ENCODE measurements around the gene ATP6V1F. TPM values are rescaled to one million over a fixed set of nuclear protein-coding genes. Genes with fewer than 3 reads are reported as not detected.

Gene ATP6V1F
- total RNA-seq, 1 experiment from 2014 or later, result 125 TPM

- no peaks in the 10 kb centered on the region for H3K9me3 Mint-ChIP-seq (ENCODE audit: unreplicated experiment)
- CTCF ChIA-PET, result no interaction called here
- intact Hi-C loops (cut with micrococcal nuclease), result no loop called here
- DNase-seq (ENCODE audit: unreplicated experiment), result no peak
- no peak overlapping the region for H3K4me3 Mint-ChIP-seq (ENCODE audit: unreplicated experiment)
- POLR2A ChIA-PET, result no interaction called here
- BruUV-seq (replicated peaks), result no TSS peak
- no peaks in the 10 kb centered on the region for H3K4me1 Mint-ChIP-seq (ENCODE audit: insufficient read depth, unreplicated experiment)
- H3K27me3 Mint-ChIP-seq (ENCODE audit: insufficient read depth, unreplicated experiment), result peaks cover 35% of the 10 kb centered on the region
- no peaks in the 10 kb centered on the region for H3K36me3 Mint-ChIP-seq (ENCODE audit: insufficient read depth, unreplicated experiment)
- H3K27ac Mint-ChIP-seq (ENCODE audit: low read depth, unreplicated experiment), result no peak overlapping the region
- no peak for TF ChIP-seq CTCF (IDR thresholded peaks at IDR 0.05; ENCODE audit: unreplicated experiment)
Observed at GRCh38 chr7:128855559-128855958, 7.1 kb upstream of the ATP6V1F start.

GRCh38 chr7:128856001-128856718, 6.5 kb upstream of the ATP6V1F start:
- CTCF ChIA-PET, result interaction anchor here (0.7 kb wide), 1 partner anchor 20 kb away, joined by 4 read pairs; no protein-coding TSS in a partner anchor
- no peaks in the 10 kb centered on the region for H3K36me3 Mint-ChIP-seq (ENCODE audit: insufficient read depth, unreplicated experiment)

GRCh38 chr7:128858380-128859231, 4.0 kb upstream of the ATP6V1F start:
- Mint-ChIP-seq H3K27me3 (ENCODE audit: insufficient read depth, unreplicated experiment) (peaks cover 24% of the 10 kb centered on the region), H3K4me1 (ENCODE audit: insufficient read depth, unreplicated experiment) (peaks cover 6% of the 10 kb centered on the region), H3K4me3 (ENCODE audit: unreplicated experiment) (no peak overlapping the region), H3K9me3 (ENCODE audit: unreplicated experiment) (no peaks in the 10 kb centered on the region), H3K27ac (ENCODE audit: low read depth, unreplicated experiment) (no peak overlapping the region), H3K36me3 (ENCODE audit: insufficient read depth, unreplicated experiment) (no peaks in the 10 kb centered on the region)
- intact Hi-C loops (cut with micrococcal nuclease), result no loop called here
- no peak for TF ChIP-seq CTCF (IDR thresholded peaks at IDR 0.05; ENCODE audit: unreplicated experiment)
- BruUV-seq (replicated peaks), result no TSS peak
- CTCF ChIA-PET, result interaction anchor here (1.1 kb wide), 1 partner anchor 22 kb away, joined by 5 read pairs; no protein-coding TSS in a partner anchor
- DNase-seq (ENCODE audit: unreplicated experiment), result no peak
- POLR2A ChIA-PET, result no interaction called here

More at GRCh38 chr7:128856001-128856718, 6.5 kb upstream of the ATP6V1F start:
- H3K4me1 Mint-ChIP-seq (ENCODE audit: insufficient read depth, unreplicated experiment), result no peaks in the 10 kb centered on the region
- no peak overlapping the region for H3K27ac Mint-ChIP-seq (ENCODE audit: low read depth, unreplicated experiment)
- H3K27me3 Mint-ChIP-seq (ENCODE audit: insufficient read depth, unreplicated experiment), result peaks cover 35% of the 10 kb centered on the region
- intact Hi-C loops (cut with micrococcal nuclease), result no loop called here
- POLR2A ChIA-PET, result interaction anchor here (0.6 kb wide), 1 partner anchor 21 kb away, joined by 3 read pairs; no protein-coding TSS in a partner anchor
- no peak for TF ChIP-seq CTCF (IDR thresholded peaks at IDR 0.05; ENCODE audit: unreplicated experiment)
- BruUV-seq (replicated peaks), result no TSS peak
- DNase-seq (ENCODE audit: unreplicated experiment), result no peak
- no peaks in the 10 kb centered on the region for H3K9me3 Mint-ChIP-seq (ENCODE audit: unreplicated experiment)
- no peak overlapping the region for H3K4me3 Mint-ChIP-seq (ENCODE audit: unreplicated experiment)

Measured in MCF 10A (cell line).